NCI-H2171 (cell line): ENCODE results near the gene SUPT5H.

ENCODE experiments used
- DNase-seq: peaks from one replicate; lab custom pipeline; 2025; lab: John Stamatoyannopoulos, UW

Gene SUPT5H

GRCh38 chr19:39520541-39521484, 75.4 kb downstream of the SUPT5H start:
- DNase-seq, result no peak

GRCh38 chr19:39524495-39524894, 79.1 kb downstream of the SUPT5H start:
- no peak for DNase-seq

GRCh38 chr19:39525205-39525604, 79.8 kb downstream of the SUPT5H start:
- no peak for DNase-seq
